Measurements from ENCODE around the gene TOPBP1.

TOPBP1 gene

GRCh38 chr3:133588035-133588434, 73.7 kb downstream of the TOPBP1 start:
- H3K4me3 ChIP-seq (ENCODE audit: low read depth, low read length) = no peak overlapping the region
- no peak for TF ChIP-seq MYC (IDR thresholded peaks at IDR 0.05; ENCODE audit: low read depth, low read length)
- TF ChIP-seq, protein P1, sequence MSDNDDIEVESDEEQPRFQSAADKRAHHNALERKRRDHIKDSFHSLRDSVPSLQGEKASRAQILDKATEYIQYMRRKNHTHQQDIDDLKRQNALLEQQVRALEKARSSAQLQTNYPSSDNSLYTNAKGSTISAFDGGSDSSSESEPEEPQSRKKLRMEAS (IDR thresholded peaks at IDR 0.05; ENCODE audit: low read depth, low read length) = no peak
- no peak for TF ChIP-seq POLR2A (IDR thresholded peaks at IDR 0.05; ENCODE audit: extremely low read depth, insufficient read length)
- no peak for TF ChIP-seq CTCF (IDR thresholded peaks at IDR 0.05; ENCODE audit: low read depth, low read length)

GRCh38 chr3:133583396-133583795, 78.3 kb downstream of the TOPBP1 start:
- H3K4me3 ChIP-seq (ENCODE audit: low read depth, low read length) = no peak overlapping the region
- no peak for TF ChIP-seq CTCF (IDR thresholded peaks at IDR 0.05; ENCODE audit: low read depth, low read length)
- TF ChIP-seq POLR2A (IDR thresholded peaks at IDR 0.05; ENCODE audit: extremely low read depth, insufficient read length) = no peak
- TF ChIP-seq, protein P1 (IDR thresholded peaks at IDR 0.05; ENCODE audit: low read depth, low read length) = no peak
- no peak for TF ChIP-seq MYC (IDR thresholded peaks at IDR 0.05; ENCODE audit: low read depth, low read length)
- no peak for DNase-seq (ENCODE audit: low read depth)

More at GRCh38 chr3:133588035-133588434, 73.7 kb downstream of the TOPBP1 start:
- no peak for DNase-seq (ENCODE audit: low read depth)

DNA sequence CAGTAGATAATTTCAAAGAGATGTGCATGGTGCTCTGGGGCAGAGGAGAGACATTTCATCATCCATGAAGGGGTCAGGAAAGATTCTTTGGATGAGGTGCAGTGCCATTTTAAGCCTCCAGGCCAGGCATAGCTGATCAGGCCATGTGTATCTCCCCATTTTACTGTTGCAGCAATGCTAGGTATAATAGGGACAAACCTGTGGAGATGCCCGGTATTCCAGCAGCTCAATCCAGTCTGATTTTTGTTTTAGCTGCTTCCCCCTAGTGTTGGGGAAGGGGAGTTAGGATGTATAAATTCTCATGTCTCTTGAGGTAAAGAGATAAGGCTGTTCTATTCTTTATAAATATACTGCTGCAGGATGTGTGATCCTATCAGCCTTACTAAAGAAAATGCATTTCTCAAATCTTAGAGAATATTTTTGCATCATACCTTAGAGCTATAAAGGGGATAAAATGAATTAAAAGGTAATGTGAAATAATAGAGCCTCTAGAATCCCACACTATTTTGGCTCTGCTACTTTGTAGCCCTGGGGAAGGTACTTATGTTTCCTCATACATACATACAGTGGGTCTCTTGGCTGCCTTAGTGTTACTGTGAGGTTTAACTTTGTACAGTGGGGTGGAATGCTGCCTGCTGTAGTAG, 83.1 kb downstream of the TOPBP1 start:
- TF ChIP-seq POLR2A (IDR thresholded peaks at IDR 0.05; ENCODE audit: extremely low read depth, insufficient read length) = no peak
- TF ChIP-seq, protein P1 (IDR thresholded peaks at IDR 0.05; ENCODE audit: low read depth, low read length) = no peak
- no peak for TF ChIP-seq MYC (IDR thresholded peaks at IDR 0.05; ENCODE audit: low read depth, low read length)
- TF ChIP-seq CTCF (IDR thresholded peaks at IDR 0.05; ENCODE audit: low read depth, low read length) = peak; percentile 34
- peak; percentile 47 for DNase-seq (ENCODE audit: low read depth)
- peak overlapping the region; percentile 37 for H3K4me3 ChIP-seq (ENCODE audit: low read depth, low read length)

DNA sequence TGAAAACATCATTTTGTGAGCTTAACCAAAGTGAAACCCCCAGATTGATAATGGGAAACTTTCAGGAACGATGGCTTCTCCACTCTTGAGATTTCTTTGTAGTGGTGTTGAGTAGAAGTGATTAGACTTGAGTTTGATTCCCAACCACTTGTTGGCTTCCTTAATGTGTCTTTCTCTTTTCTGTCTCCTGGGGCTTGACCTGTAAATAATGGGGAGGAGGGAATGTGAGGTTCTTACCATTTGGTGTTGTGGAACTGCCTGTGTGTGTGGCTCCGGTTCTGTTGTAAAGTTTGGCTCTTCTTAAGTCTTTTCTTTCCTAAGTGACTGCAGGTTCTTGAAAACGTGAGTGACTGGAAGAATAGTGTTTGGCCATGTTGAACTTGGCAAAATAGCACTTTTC, 85.6 kb downstream of the TOPBP1 start:
- DNase-seq (ENCODE audit: low read depth) = no peak
- H3K4me3 ChIP-seq (ENCODE audit: low read depth, low read length) = peak overlapping the region; percentile 88
- TF ChIP-seq MYC (IDR thresholded peaks at IDR 0.05; ENCODE audit: low read depth, low read length) (no peak), CTCF (IDR thresholded peaks at IDR 0.05; ENCODE audit: low read depth, low read length) (no peak), POLR2A (IDR thresholded peaks at IDR 0.05; ENCODE audit: extremely low read depth, insufficient read length) (no peak)
- TF ChIP-seq, protein P1 (IDR thresholded peaks at IDR 0.05; ENCODE audit: low read depth, low read length) = no peak

DNA sequence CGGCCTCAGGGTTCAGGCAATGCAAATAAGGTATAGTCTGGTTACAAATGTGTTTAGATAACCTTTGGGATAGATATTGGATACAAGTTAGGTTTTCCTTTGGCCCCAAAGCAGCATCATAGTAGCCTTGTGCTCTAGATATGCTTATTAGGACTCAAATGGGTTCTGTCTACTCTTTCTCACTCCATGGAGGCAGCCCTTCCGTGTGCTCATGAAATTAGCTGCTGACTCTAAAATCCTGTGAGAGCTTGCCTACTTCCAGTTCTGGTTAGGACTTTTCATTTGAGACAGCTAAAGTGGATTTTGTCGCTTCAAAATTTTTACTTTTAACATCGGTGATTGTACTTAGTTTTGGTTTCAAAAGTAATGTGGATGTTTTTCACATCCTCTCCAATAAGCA, 86.7 kb downstream of the TOPBP1 start:
- peak overlapping the region; percentile 88 for H3K4me3 ChIP-seq (ENCODE audit: low read depth, low read length)
- TF ChIP-seq CTCF (IDR thresholded peaks at IDR 0.05; ENCODE audit: low read depth, low read length) (no peak), POLR2A (IDR thresholded peaks at IDR 0.05; ENCODE audit: extremely low read depth, insufficient read length) (no peak)
- DNase-seq (ENCODE audit: low read depth) = peak; percentile 26

All from NB4 (cell line).